Trophoblast cell (in vitro differentiated cells and primary cell): ENCODE measurements around the gene TSPAN9.

Source experiments
- DNase-seq, 2 donors: peaks; one replicate each; pipeline ENCODE4 v3.0.0-alpha.2; 2016
- H2AFZ ChIP-seq: 2 replicates; pipeline ENCODE4 v1.6.1; 2013; ENCODE audit warnings: low read length, moderate library complexity, mild to moderate bottlenecking; ENCODE audit not compliant: insufficient read depth, poor library complexity
- H2AK5ac ChIP-seq: 2 replicates; pipeline ENCODE4 v1.6.1; 2013; ENCODE audit warnings: mild to moderate bottlenecking, low read length
- H2BK120ac ChIP-seq: 2 replicates; pipeline ENCODE4 v1.6.1; 2013; ENCODE audit warnings: low read length, mild to moderate bottlenecking, moderate library complexity; ENCODE audit not compliant: insufficient read depth, poor library complexity
- H2BK12ac ChIP-seq: 2 replicates; pipeline ENCODE4 v1.6.1; 2013; ENCODE audit warnings: mild to moderate bottlenecking, low read length, moderate library complexity
- H2BK5ac ChIP-seq: 2 replicates; pipeline ENCODE4 v1.6.1; 2013; ENCODE audit warnings: low read length, low read depth, moderate library complexity, mild to moderate bottlenecking; ENCODE audit not compliant: poor library complexity
- H3K14ac ChIP-seq: 2 replicates; pipeline ENCODE4 v1.6.1; 2013; ENCODE audit warnings: mild to moderate bottlenecking, low read length
- H3K18ac ChIP-seq: 2 replicates; pipeline ENCODE4 v1.6.1; 2013; ENCODE audit warnings: mild to moderate bottlenecking, low read length
- H3K23ac ChIP-seq: 2 replicates; pipeline ENCODE4 v1.6.1; 2013; ENCODE audit warnings: low read length
- H3K27ac ChIP-seq: 2 replicates; pipeline ENCODE4 v1.5.1; 2013; ENCODE audit warnings: low read depth, mild to moderate bottlenecking, inconsistent platforms, low read length, moderate library complexity
- H3K27me3 ChIP-seq: 2 replicates; pipeline ENCODE4 v1.6.1; 2013; ENCODE audit warnings: inconsistent platforms, mild to moderate bottlenecking, low read length, moderate library complexity; ENCODE audit not compliant: insufficient read depth
- H3K36me3 ChIP-seq, 2 experiments: 1 replicate in 1 of 2; 2 replicates in 1 of 2; pipeline ENCODE4 v1.6.1; 2013; ENCODE audit warnings: low read length in 2 of 2, mild to moderate bottlenecking in 2 of 2, moderate library complexity in 1 of 2; ENCODE audit not compliant: insufficient read depth in 2 of 2, control insufficient read depth in 1 of 2
- H3K4ac ChIP-seq: 2 replicates; pipeline ENCODE4 v1.6.1; 2013; ENCODE audit warnings: low read depth, mild to moderate bottlenecking, low read length, moderate library complexity
- H3K4me1 ChIP-seq, 2 experiments: 1 replicate in 1 of 2; 2 replicates in 1 of 2; pipeline ENCODE4 v1.6.1; 2013; ENCODE audit warnings: low read length in 2 of 2, mild to moderate bottlenecking in 2 of 2, moderate library complexity in 1 of 2; ENCODE audit not compliant: insufficient read depth in 2 of 2, control insufficient read depth in 1 of 2
- H3K4me2 ChIP-seq: 2 replicates; pipeline ENCODE4 v1.6.1; 2013; ENCODE audit warnings: inconsistent platforms, mild to moderate bottlenecking, low read length, moderate library complexity
- H3K4me3 ChIP-seq: 2 replicates; pipeline ENCODE4 v1.5.1; 2013; ENCODE audit warnings: mild to moderate bottlenecking, low read depth, low read length, inconsistent platforms
- H3K79me1 ChIP-seq: one replicate; pipeline ENCODE4 v1.6.1; 2013; ENCODE audit warnings: low read length
- H3K79me2 ChIP-seq: 2 replicates; pipeline ENCODE4 v1.6.1; 2013; ENCODE audit warnings: low read length, mild to moderate bottlenecking; ENCODE audit not compliant: control insufficient read depth, insufficient read depth, poor library complexity
- H3K9ac ChIP-seq: 2 replicates; pipeline ENCODE4 v1.6.1; 2013; ENCODE audit warnings: mild to moderate bottlenecking, low read length
- H3K9me3 ChIP-seq: 2 replicates; pipeline ENCODE4 v1.6.1; 2013; ENCODE audit warnings: low read depth, mild to moderate bottlenecking, control low read depth, inconsistent platforms, low read length; ENCODE audit not compliant: insufficient read depth
- H4K12ac ChIP-seq: 2 replicates; pipeline ENCODE4 v1.6.1; 2013; ENCODE audit warnings: low read depth, mild to moderate bottlenecking, low read length, moderate library complexity
- H4K8ac ChIP-seq: 2 replicates; pipeline ENCODE4 v1.6.1; 2013; ENCODE audit warnings: low read depth, mild to moderate bottlenecking, low read length, moderate library complexity
- H4K91ac ChIP-seq: one replicate; pipeline ENCODE4 v1.6.1; 2013; ENCODE audit warnings: low read depth, mild to moderate bottlenecking, low read length, moderate library complexity
- WGBS: extraction: QIAGEN DNeasy Blood & Tissue Kit; methylation state at CpG from one replicate; pipeline ENCODE4 v1.1.7; 2013; ENCODE audit warnings: missing lambda C conversion rate; ENCODE audit not compliant: insufficient read length, insufficient coverage; ENCODE audit errors: extremely low coverage; 5-methylcytosine and 5-hydroxymethylcytosine counted together

The TSPAN9 gene

GRCh38 chr12:3231399-3231876 lies 154.3 kb downstream of the TSPAN9 start:
- Histone ChIP-seq H3K9ac (no peak overlapping the region), H3K36me3 (no peaks in the 10 kb centered on the region), H3K79me2 (no peaks in the 10 kb centered on the region)

GRCh38 chr12:3233797-3234196 lies 156.6 kb downstream of the TSPAN9 start:
- H3K9ac ChIP-seq = no peak overlapping the region
- no peak for DNase-seq
- no peak overlapping the region for H3K18ac ChIP-seq
- no peak overlapping the region for H3K23ac ChIP-seq
- H3K4me3 ChIP-seq = no peak overlapping the region
- no peak overlapping the region for H2BK5ac ChIP-seq
- H3K14ac ChIP-seq = no peak overlapping the region
- no peak overlapping the region for H3K4ac ChIP-seq
- H3K27me3 ChIP-seq = no peaks in the 10 kb centered on the region
- no peak overlapping the region for H4K12ac ChIP-seq
- no peaks in the 10 kb centered on the region for H3K79me2 ChIP-seq
- H3K36me3 ChIP-seq = peaks cover 0 to 6% of the 10 kb centered on the region in 2 experiments
- H2BK12ac ChIP-seq = no peak overlapping the region
- H4K8ac ChIP-seq = no peak overlapping the region
- no peak overlapping the region for H2AK5ac ChIP-seq
- H2AFZ ChIP-seq = no peak overlapping the region
- no peak overlapping the region for H3K27ac ChIP-seq
- H3K4me1 ChIP-seq = peaks cover 3 to 6% of the 10 kb centered on the region in 2 experiments
- H3K4me2 ChIP-seq = no peak overlapping the region
- no peak overlapping the region for H4K91ac ChIP-seq
- no peak overlapping the region for H2BK120ac ChIP-seq
- H3K9me3 ChIP-seq = no peaks in the 10 kb centered on the region
- no CpG with 5 or more reads among the region's 5 CpGs for WGBS
- no peaks in the 10 kb centered on the region for H3K79me1 ChIP-seq

More at GRCh38 chr12:3231399-3231876, 154.3 kb downstream of the TSPAN9 start:
- Histone ChIP-seq H4K8ac (no peak overlapping the region), H3K9me3 (peaks cover 5% of the 10 kb centered on the region), H2BK120ac (no peak overlapping the region), H3K4ac (no peak overlapping the region), H3K79me1 (no peaks in the 10 kb centered on the region), H3K14ac (no peak overlapping the region), H4K91ac (no peak overlapping the region), H3K27me3 (no peaks in the 10 kb centered on the region), H3K4me1 (peaks cover 0 to under 1% of the 10 kb centered on the region in 2 experiments), H3K23ac (no peak overlapping the region), H2AFZ (no peak overlapping the region), H4K12ac (no peak overlapping the region), H3K4me3 (no peak overlapping the region), H3K4me2 (no peak overlapping the region), H3K27ac (no peak overlapping the region), H2AK5ac (no peak overlapping the region), H2BK5ac (no peak overlapping the region), H3K18ac (no peak overlapping the region), H2BK12ac (no peak overlapping the region)
- no CpG with 5 or more reads among the region's 19 CpGs for WGBS
- DNase-seq = no peak

- H3K4ac ChIP-seq = no peak overlapping the region
- no peak overlapping the region for H2BK12ac ChIP-seq
- no peak overlapping the region for H3K14ac ChIP-seq
- no peaks in the 10 kb centered on the region for H3K9me3 ChIP-seq
- DNase-seq = peak; percentile 95 to 97
- H3K79me1 ChIP-seq = no peaks in the 10 kb centered on the region
- H3K36me3 ChIP-seq = peaks cover 4 to 9% of the 10 kb centered on the region in 2 experiments
- H4K12ac ChIP-seq = no peak overlapping the region
- peaks cover 3 to 6% of the 10 kb centered on the region in 2 experiments for H3K4me1 ChIP-seq
- peak overlapping the region; percentile 41 for H3K9ac ChIP-seq
- H3K79me2 ChIP-seq = no peaks in the 10 kb centered on the region
- no peaks in the 10 kb centered on the region for H3K27me3 ChIP-seq
- H4K8ac ChIP-seq = no peak overlapping the region
- H2BK5ac ChIP-seq = no peak overlapping the region
- H2AK5ac ChIP-seq = no peak overlapping the region
- H3K4me3 ChIP-seq = no peak overlapping the region
- H3K4me2 ChIP-seq = peak overlapping the region; percentile 1
- H3K18ac ChIP-seq = no peak overlapping the region
- no peak overlapping the region for H2AFZ ChIP-seq
- H3K23ac ChIP-seq = no peak overlapping the region
- H4K91ac ChIP-seq = no peak overlapping the region
- H2BK120ac ChIP-seq = no peak overlapping the region
- no CpG with 5 or more reads among the region's 16 CpGs for WGBS
- no peak overlapping the region for H3K27ac ChIP-seq
Measured at GRCh38 chr12:3236345-3237187, 159.4 kb downstream of the TSPAN9 start.

DNA sequence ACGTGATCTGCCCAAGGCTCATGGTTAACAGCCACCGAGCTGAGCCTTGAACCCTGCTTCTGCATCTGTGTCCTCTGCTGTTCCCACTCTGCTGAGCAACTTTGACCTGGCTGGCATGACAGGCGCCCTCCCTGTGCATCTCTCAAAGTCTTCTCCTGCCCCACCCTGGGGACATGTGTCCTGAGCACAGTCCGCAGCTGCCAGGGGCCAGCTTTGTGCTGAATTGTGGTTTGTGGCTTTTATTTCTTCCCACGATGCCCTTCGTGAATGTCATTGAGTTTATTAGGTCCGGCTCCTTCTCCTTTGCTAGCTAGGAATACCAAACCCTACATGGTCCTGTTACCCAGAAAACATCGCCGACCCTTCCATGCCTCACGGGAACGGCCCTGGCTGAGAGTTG lies 161.0 kb downstream of the TSPAN9 start:
- Histone ChIP-seq H4K91ac (no peak overlapping the region), H3K9ac (no peak overlapping the region), H3K79me1 (no peaks in the 10 kb centered on the region), H3K27me3 (no peaks in the 10 kb centered on the region), H2AK5ac (no peak overlapping the region), H2AFZ (no peak overlapping the region), H3K18ac (no peak overlapping the region), H2BK12ac (no peak overlapping the region), H3K9me3 (no peaks in the 10 kb centered on the region), H3K4ac (no peak overlapping the region), H4K12ac (no peak overlapping the region), H3K79me2 (no peaks in the 10 kb centered on the region), H3K4me3 (no peak overlapping the region), H3K4me2 (no peak overlapping the region), H3K36me3 (peaks cover 6 to 9% of the 10 kb centered on the region in 2 experiments), H3K4me1 (peaks cover 3 to 6% of the 10 kb centered on the region in 2 experiments), H2BK120ac (no peak overlapping the region), H3K23ac (no peak overlapping the region), H4K8ac (no peak overlapping the region), H3K14ac (no peak overlapping the region), H2BK5ac (no peak overlapping the region), H3K27ac (no peak overlapping the region)
- WGBS = no CpG with 5 or more reads among the region's 11 CpGs
- DNase-seq = no peak
